Subcutaneous adipose tissue (tissue), 4 donors: Measurements from ENCODE around the gene PPP1R18. TPM values are rescaled to one million over a fixed set of nuclear protein-coding genes. Genes with fewer than 3 reads are reported as not detected.

Experiments
- CTCF ChIP-seq: fragments of 450-650 bp; IDR thresholded peaks from one replicate; pipeline ENCODE4 v1.5.1; 2016; ENCODE audit warnings: low read depth, mild to moderate bottlenecking, control low read depth, antibody characterized with exemption, moderate library complexity
- total RNA-seq, 4 donors: library from RNA; depleted of rRNA; stranded (reverse); fragments of >200 nt; gene quantifications; one replicate each; pipeline ENCODE4 v1.1.0, GENCODE V29; 2016

PPP1R18 gene
- total RNA-seq, result 10 to 100 TPM; 29.2 to 43.9 (median 40.0) TPM

- no peak for TF ChIP-seq CTCF
Observed at GRCh38 chr6:30686009-30686907, at the start of gene PPP1R18. Gene PPP1R18, minus strand, starts transcription at chr6:30686645. Its CDS starts 627 bp downstream, at chr6:30686018.

GRCh38 chr6:30735668-30736314, 49.3 kb upstream of the PPP1R18 start:
- no peak for TF ChIP-seq CTCF

GRCh38 chr6:30732237-30732943, 45.9 kb upstream of the PPP1R18 start:
- no peak for TF ChIP-seq CTCF

GRCh38 chr6:30730601-30731435, 44.4 kb upstream of the PPP1R18 start:
- TF ChIP-seq CTCF, result no peak

- TF ChIP-seq CTCF, result no peak
Observed at GRCh38 chr6:30727920-30728553, 41.6 kb upstream of the PPP1R18 start.

GRCh38 chr6:30726506-30727413, 40.3 kb upstream of the PPP1R18 start:
- no peak for TF ChIP-seq CTCF
